BJ (cell line): Measurements from ENCODE around the gene SIPA1L3. TPM values are rescaled to one million over a fixed set of nuclear protein-coding genes. Genes with fewer than 3 reads are reported as not detected.

ENCODE experiments used
- CTCF ChIA-PET: fragments of 350-600 bp; formaldehyde crosslinking; extraction: SDS; loops from one replicate; lab custom pipeline; 2021; ENCODE audit warnings: antibody characterized with exemption, inconsistent platforms; lab: Yijun Ruan, JAX
- POLR2A ChIA-PET: fragments of 300-600 bp; sonication (Branson Sonifier 250); formaldehyde crosslinking; extraction: SDS; loops from one replicate; lab custom pipeline; 2021; ENCODE audit warnings: antibody characterized with exemption; lab: Charles Lee
- DNase-seq: peaks from one replicate; pipeline ENCODE4 v3.0.0-alpha.2; 2011; ENCODE audit warnings: low read depth
- H3K27me3 ChIP-seq: 2 replicates; pipeline ENCODE4 v1.6.0; 2011; ENCODE audit warnings: low read length; ENCODE audit not compliant: control insufficient read depth, insufficient read depth
- H3K36me3 ChIP-seq: 2 replicates; pipeline ENCODE4 v1.5.1; 2011; ENCODE audit warnings: low read length; ENCODE audit not compliant: control insufficient read depth, insufficient read depth
- H3K4me3 ChIP-seq: 2 replicates; pipeline ENCODE4 v1.5.1; 2011; ENCODE audit warnings: low read depth, mild to moderate bottlenecking, control low read depth, low read length
- polyA plus RNA-seq: library from polyadenylated mRNA; depleted of rRNA; stranded (reverse); fragments of >200 nt; gene quantifications from 2 replicates; pipeline ENCODE4 v1.2.3, GENCODE V29; 2011
- TF ChIP-seq, protein P1 (sequence below): IDR thresholded peaks from 2 replicates; pipeline ENCODE4 v1.5.1; 2011; ENCODE audit warnings: low read depth, mild to moderate bottlenecking, control low read depth, inconsistent platforms, low read length, moderate library complexity; ENCODE audit not compliant: insufficient read depth

Gene SIPA1L3
- polyA plus RNA-seq, 1 experiment: 4.5 TPM

DNA sequence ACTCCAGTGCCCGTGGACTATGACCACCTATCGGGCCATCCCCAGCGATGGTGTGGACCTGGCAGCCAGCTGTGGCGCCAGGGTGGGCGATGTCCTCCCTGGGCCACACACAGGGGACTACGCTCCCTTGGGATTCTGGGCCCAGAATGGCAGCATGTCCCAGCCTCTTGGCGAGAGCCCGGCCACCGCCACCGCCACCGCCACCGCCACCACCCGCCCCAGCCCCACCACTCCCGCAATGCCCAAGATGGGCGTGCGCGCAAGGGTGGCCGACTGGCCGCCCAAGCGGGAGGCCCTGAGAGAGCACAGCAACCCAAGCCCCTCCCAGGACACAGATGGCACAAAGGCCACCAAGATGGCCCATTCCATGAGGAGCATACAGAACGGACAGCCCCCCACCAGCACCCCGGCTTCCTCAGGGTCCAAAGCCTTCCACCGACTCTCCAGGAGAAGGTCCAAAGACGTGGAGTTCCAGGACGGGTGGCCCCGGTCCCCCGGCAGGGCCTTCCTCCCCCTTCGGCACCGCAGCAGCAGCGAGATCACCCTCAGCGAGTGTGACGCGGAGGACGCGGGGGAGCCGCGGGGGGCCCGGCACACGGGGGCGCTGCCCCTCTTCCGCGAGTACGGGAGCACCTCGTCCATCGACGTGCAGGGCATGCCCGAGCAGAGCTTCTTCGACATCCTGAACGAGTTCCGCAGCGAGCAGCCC, 174.7 kb downstream of the SIPA1L3 start:
- CTCF ChIA-PET: interaction anchor here (1.3 kb wide), 1 partner anchor 13 kb away, joined by 6 read pairs; no protein-coding TSS in a partner anchor
- Histone ChIP-seq H3K36me3 (peaks cover 9% of the 10 kb centered on the region), H3K27me3 (no peaks in the 10 kb centered on the region), H3K4me3 (no peak overlapping the region)
- DNase-seq: no peak
- TF ChIP-seq, protein P1, sequence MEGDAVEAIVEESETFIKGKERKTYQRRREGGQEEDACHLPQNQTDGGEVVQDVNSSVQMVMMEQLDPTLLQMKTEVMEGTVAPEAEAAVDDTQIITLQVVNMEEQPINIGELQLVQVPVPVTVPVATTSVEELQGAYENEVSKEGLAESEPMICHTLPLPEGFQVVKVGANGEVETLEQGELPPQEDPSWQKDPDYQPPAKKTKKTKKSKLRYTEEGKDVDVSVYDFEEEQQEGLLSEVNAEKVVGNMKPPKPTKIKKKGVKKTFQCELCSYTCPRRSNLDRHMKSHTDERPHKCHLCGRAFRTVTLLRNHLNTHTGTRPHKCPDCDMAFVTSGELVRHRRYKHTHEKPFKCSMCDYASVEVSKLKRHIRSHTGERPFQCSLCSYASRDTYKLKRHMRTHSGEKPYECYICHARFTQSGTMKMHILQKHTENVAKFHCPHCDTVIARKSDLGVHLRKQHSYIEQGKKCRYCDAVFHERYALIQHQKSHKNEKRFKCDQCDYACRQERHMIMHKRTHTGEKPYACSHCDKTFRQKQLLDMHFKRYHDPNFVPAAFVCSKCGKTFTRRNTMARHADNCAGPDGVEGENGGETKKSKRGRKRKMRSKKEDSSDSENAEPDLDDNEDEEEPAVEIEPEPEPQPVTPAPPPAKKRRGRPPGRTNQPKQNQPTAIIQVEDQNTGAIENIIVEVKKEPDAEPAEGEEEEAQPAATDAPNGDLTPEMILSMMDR: no peak
- POLR2A ChIA-PET: no interaction called here

DNA sequence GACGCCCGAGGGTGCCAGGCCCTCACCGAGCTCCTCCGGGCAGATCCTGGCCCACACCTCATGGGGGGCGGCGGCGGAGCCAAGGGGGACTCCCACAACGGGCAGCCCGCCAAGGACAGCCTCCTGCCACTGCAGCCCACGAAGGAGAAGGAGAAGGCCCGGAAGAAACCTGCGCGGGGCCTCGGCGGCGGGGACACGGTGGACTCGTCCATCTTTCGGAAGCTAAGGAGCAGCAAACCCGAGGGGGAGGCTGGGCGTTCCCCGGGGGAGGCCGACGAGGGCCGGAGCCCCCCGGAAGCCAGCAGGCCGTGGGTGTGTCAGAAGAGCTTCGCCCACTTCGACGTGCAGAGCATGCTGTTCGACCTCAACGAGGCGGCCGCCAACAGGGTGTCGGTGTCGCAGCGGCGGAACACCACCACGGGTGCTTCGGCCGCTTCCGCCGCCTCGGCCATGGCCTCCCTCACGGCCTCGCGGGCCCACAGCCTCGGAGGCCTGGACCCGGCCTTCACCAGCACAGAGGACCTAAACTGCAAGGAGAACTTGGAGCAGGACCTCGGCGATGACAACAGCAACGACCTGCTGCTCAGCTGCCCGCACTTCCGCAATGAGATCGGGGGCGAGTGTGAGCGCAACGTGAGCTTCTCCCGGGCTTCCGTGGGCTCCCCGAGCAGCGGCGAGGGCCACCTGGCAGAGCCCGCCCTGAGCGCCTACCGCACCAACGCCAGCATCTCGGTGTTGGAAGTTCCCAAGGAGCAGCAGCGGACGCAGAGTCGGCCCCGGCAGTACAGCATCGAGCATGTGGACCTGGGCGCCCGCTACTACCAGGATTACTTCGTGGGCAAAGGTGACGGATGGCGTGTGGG, 175.5 kb downstream of the SIPA1L3 start:
- no peak for DNase-seq
- ChIA-PET POLR2A (no interaction called here), CTCF (no interaction called here)
- Histone ChIP-seq H3K4me3 (no peak overlapping the region), H3K36me3 (peaks cover 9% of the 10 kb centered on the region), H3K27me3 (no peaks in the 10 kb centered on the region)
- TF ChIP-seq, protein P1: no peak

DNA sequence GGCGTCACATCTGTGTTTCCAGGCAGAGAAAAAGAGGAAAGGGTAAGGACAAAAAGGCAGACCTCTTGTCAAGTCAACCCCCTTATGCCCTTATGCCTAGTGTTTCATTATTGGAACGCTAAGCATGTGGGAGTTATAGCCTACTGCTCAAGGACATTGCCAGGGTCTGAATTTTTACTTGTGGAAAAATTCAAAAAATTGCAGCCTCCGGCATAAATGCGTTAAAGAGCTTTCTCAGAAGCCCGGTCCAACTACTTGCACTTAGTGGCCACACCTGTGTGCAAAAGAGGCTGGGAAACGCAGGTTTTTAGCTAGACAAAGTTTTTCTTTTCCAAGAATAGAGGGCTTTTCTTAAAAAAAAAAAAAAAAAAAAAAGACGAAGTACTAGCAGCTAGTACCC, 177.2 kb downstream of the SIPA1L3 start:
- no peaks in the 10 kb centered on the region for H3K27me3 ChIP-seq
- H3K36me3 ChIP-seq: peaks cover 14% of the 10 kb centered on the region
- no peak for DNase-seq
- ChIA-PET POLR2A (no interaction called here), CTCF (interaction anchor here (0.6 kb wide), 1 partner anchor 47 kb away, joined by 4 read pairs; no protein-coding TSS in a partner anchor)
- TF ChIP-seq, protein P1: no peak
- H3K4me3 ChIP-seq: no peak overlapping the region

DNA sequence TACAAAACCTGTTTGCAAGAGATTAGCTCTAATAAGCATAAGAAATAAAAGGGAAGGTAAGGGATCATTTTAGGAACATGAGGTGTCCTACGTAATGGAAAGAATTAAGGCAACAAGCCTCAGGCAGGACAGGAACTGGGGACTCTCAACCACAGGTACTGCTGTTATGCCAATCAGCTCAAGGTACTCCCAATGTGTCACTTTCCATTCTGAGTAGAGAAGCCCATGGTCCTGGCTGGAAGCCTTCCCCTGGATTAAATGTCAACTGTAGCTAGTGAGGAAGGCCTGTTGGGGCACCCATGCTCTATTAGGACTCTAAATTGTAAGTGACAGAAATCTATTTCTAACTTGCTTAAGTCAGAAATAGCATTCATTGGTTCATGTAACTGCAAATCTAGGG, 182.4 kb downstream of the SIPA1L3 start:
- H3K4me3 ChIP-seq: no peak overlapping the region
- H3K36me3 ChIP-seq: peaks cover 10% of the 10 kb centered on the region
- no peak for DNase-seq
- no peaks in the 10 kb centered on the region for H3K27me3 ChIP-seq
- TF ChIP-seq, protein P1: no peak
- CTCF ChIA-PET: interaction anchor here (1.3 to 2.9 kb wide), 4 partner anchors 26 to 187 kb away, joined by 3 to 10 read pairs (median 4); no protein-coding TSS in a partner anchor
- POLR2A ChIA-PET: no interaction called here

DNA sequence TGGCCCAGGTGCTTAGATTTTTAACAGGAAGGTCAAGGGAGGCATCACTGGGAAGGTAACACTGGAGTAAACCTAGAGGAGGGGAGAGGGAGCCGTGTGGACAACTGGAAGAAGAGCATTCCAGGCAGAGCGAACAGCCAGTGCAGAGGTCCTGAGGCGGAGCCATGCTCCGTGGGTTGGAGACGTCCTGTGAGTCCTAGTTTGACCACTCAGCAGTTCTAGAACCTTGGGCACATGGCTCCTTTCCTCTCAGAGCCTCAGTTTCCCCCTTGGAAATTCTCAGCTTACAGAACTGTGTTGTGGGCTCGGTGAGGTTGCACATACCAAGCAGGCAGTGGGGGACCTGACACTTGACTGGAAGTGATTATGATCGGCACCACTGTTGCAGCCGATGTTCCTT, 186.1 kb downstream of the SIPA1L3 start:
- TF ChIP-seq, protein P1: no peak
- Histone ChIP-seq H3K36me3 (peaks cover 8% of the 10 kb centered on the region), H3K4me3 (no peak overlapping the region), H3K27me3 (no peaks in the 10 kb centered on the region)
- no peak for DNase-seq
- CTCF ChIA-PET: no interaction called here
- POLR2A ChIA-PET: no interaction called here
